H9 (cell line): ENCODE data around the gene APBB2. TPM values are rescaled to one million over a fixed set of nuclear protein-coding genes. Genes with fewer than 3 reads are reported as not detected.

Experiments
- DNase-seq: peaks from one replicate; pipeline ENCODE4 v3.0.0-alpha.2; 2017
- H2AFZ ChIP-seq: one replicate; pipeline ENCODE4 v1.6.1; 2013; ENCODE audit warnings: mild to moderate bottlenecking, low read length, control low read depth, moderate library complexity
- H2AK5ac ChIP-seq: 2 replicates; pipeline ENCODE4 v1.6.1; 2013; ENCODE audit warnings: low read length, control low read depth, mixed read lengths; ENCODE audit not compliant: insufficient read length
- H2BK120ac ChIP-seq: one replicate; pipeline ENCODE4 v1.6.1; 2013; ENCODE audit warnings: low read depth, mild to moderate bottlenecking, low read length, control low read depth, inconsistent platforms; ENCODE audit not compliant: poor library complexity, severe bottlenecking
- H2BK12ac ChIP-seq: 2 replicates; pipeline ENCODE4 v1.6.1; 2013; ENCODE audit warnings: low read length, control low read depth, mixed read lengths, low read depth; ENCODE audit not compliant: insufficient read length
- H2BK15ac ChIP-seq: 2 replicates; pipeline ENCODE4 v1.6.1; 2013; ENCODE audit warnings: low read depth, low read length, control low read depth
- H2BK20ac ChIP-seq: one replicate; pipeline ENCODE4 v1.6.1; 2013; ENCODE audit warnings: low read depth, mild to moderate bottlenecking, low read length, control low read depth, inconsistent platforms; ENCODE audit not compliant: poor library complexity, severe bottlenecking
- H2BK5ac ChIP-seq: 2 replicates; pipeline ENCODE4 v1.6.1; 2013; ENCODE audit warnings: low read length, control low read depth, mixed read lengths; ENCODE audit not compliant: insufficient read length
- H3K14ac ChIP-seq: 2 replicates; pipeline ENCODE4 v1.6.1; 2013; ENCODE audit warnings: low read length, control low read depth; ENCODE audit not compliant: insufficient read depth
- H3K18ac ChIP-seq: 2 replicates; pipeline ENCODE4 v1.6.1; 2013; ENCODE audit warnings: low read depth, mild to moderate bottlenecking, mixed read lengths, low read length, control low read depth; ENCODE audit not compliant: insufficient read length
- H3K23ac ChIP-seq: 2 replicates; pipeline ENCODE4 v1.6.1; 2013; ENCODE audit warnings: low read length, control low read depth, mixed read lengths, low read depth; ENCODE audit not compliant: insufficient read length
- H3K23me2 ChIP-seq: 2 replicates; pipeline ENCODE4 v1.6.1; 2013; ENCODE audit warnings: low read depth, mild to moderate bottlenecking, mixed read lengths, low read length, control low read depth; ENCODE audit not compliant: insufficient read length, poor library complexity, severe bottlenecking
- H3K27ac ChIP-seq: 2 replicates; pipeline ENCODE4 v1.5.1; 2013; ENCODE audit warnings: low read length, control low read depth, mixed read lengths, low read depth; ENCODE audit not compliant: insufficient read length
- H3K27me3 ChIP-seq: 2 replicates; pipeline ENCODE4 v1.6.1; 2013; ENCODE audit warnings: low read length, control low read depth, inconsistent platforms; ENCODE audit not compliant: insufficient read depth
- H3K4ac ChIP-seq: 2 replicates; pipeline ENCODE4 v1.6.1; 2013; ENCODE audit warnings: low read depth, mild to moderate bottlenecking, control low read depth, inconsistent platforms, low read length, moderate library complexity
- H3K4me1 ChIP-seq: 2 replicates; pipeline ENCODE4 v1.6.1; 2013; ENCODE audit warnings: low read length, control low read depth, inconsistent platforms; ENCODE audit not compliant: insufficient read depth
- H3K4me2 ChIP-seq: 2 replicates; pipeline ENCODE4 v1.6.1; 2013; ENCODE audit warnings: low read length, control low read depth, mixed read lengths; ENCODE audit not compliant: insufficient read length, insufficient read depth
- H3K56ac ChIP-seq: 2 replicates; pipeline ENCODE4 v1.6.1; 2013; ENCODE audit warnings: low read depth, mild to moderate bottlenecking, mixed read lengths, low read length, control low read depth; ENCODE audit not compliant: insufficient read length
- H3K79me1 ChIP-seq: 2 replicates; pipeline ENCODE4 v1.6.1; 2013; ENCODE audit warnings: low read depth, mild to moderate bottlenecking, moderate library complexity, low read length, control low read depth, inconsistent platforms; ENCODE audit not compliant: insufficient read depth, poor library complexity, severe bottlenecking
- H3K79me2 ChIP-seq: 2 replicates; pipeline ENCODE4 v1.6.1; 2013; ENCODE audit warnings: low read length, control low read depth, inconsistent platforms; ENCODE audit not compliant: insufficient read depth
- H3K9ac ChIP-seq: 2 replicates; pipeline ENCODE4 v1.6.1; 2013; ENCODE audit warnings: low read length, control low read depth, mixed read lengths; ENCODE audit not compliant: insufficient read length; ENCODE audit errors: extremely low read depth
- H3K9me3 ChIP-seq: one replicate; pipeline ENCODE4 v1.6.1; 2013; ENCODE audit warnings: low read depth, low read length, inconsistent platforms; ENCODE audit not compliant: control insufficient read depth
- H3T11ph ChIP-seq: one replicate; pipeline ENCODE4 v1.6.1; 2013; ENCODE audit warnings: mild to moderate bottlenecking, low read length, control low read depth, inconsistent platforms
- H4K20me1 ChIP-seq: one replicate; pipeline ENCODE4 v1.6.1; 2013; ENCODE audit not compliant: control insufficient read depth, insufficient read length, insufficient read depth
- H4K5ac ChIP-seq: 2 replicates; pipeline ENCODE4 v1.6.1; 2013; ENCODE audit warnings: low read depth, mild to moderate bottlenecking, mixed read lengths, low read length, control low read depth; ENCODE audit not compliant: insufficient read length
- H4K8ac ChIP-seq: replicated peaks from 2 replicates; pipeline ENCODE4 v1.6.1; 2013; ENCODE audit warnings: low read length, control low read depth, mixed read lengths, low read depth; ENCODE audit not compliant: insufficient read length
- H4K91ac ChIP-seq: 2 replicates; pipeline ENCODE4 v1.6.1; 2013; ENCODE audit warnings: low read depth, mild to moderate bottlenecking, moderate library complexity, mixed read lengths, low read length, control low read depth; ENCODE audit not compliant: insufficient read length
- H3K27ac Mint-ChIP-seq, 3 experiments: 2 replicates in 2 of 3; 3 replicates in 1 of 3; pipeline ENCODE4 v1.8.0; 2020 to 2021; ENCODE audit warnings: mixed read lengths in 3 of 3, mild to moderate bottlenecking in 1 of 3, moderate library complexity in 1 of 3
- H3K27me3 Mint-ChIP-seq: 2 replicates; pipeline ENCODE4 v1.8.0; 2021; ENCODE audit warnings: low read depth, mild to moderate bottlenecking, moderate library complexity, mixed read lengths
- H3K36me3 Mint-ChIP-seq, 3 experiments: 2 replicates in 2 of 3; 3 replicates in 1 of 3; pipeline ENCODE4 v1.8.0; 2020 to 2021; ENCODE audit warnings: low read depth in 3 of 3, mixed read lengths in 3 of 3; ENCODE audit not compliant: insufficient read depth in 1 of 3
- H3K4me1 Mint-ChIP-seq, 2 experiments: 2 replicates each; pipeline ENCODE4 v1.8.0; 2020; ENCODE audit warnings: mixed read lengths in 2 of 2
- H3K4me3 Mint-ChIP-seq, 2 experiments: 2 replicates in 1 of 2; 3 replicates in 1 of 2; pipeline ENCODE4 v1.8.0; 2020 to 2021; ENCODE audit warnings: mild to moderate bottlenecking in 2 of 2, mixed read lengths in 2 of 2, moderate library complexity in 1 of 2
- H3K9me3 Mint-ChIP-seq, 2 experiments: 2 replicates in 1 of 2; 3 replicates in 1 of 2; pipeline ENCODE4 v1.8.0; 2020; ENCODE audit warnings: mild to moderate bottlenecking in 2 of 2, mixed read lengths in 2 of 2, moderate library complexity in 1 of 2
- CTCF ChIP-seq: fragments of 200-600 bp; sonication (generic); conservative IDR thresholded peaks from 3 replicates; pipeline ENCODE4 v1.8.0; 2021; ENCODE audit warnings: antibody characterized with exemption, mild to moderate bottlenecking
- WGBS: extraction: QIAGEN DNeasy Blood & Tissue Kit; methylation state at CpG from one replicate; pipeline ENCODE4 v1.1.7; 2013; ENCODE audit warnings: missing lambda C conversion rate, low lambda C conversion rate, mixed read lengths; ENCODE audit not compliant: insufficient read length; ENCODE audit errors: extremely low coverage; 5-methylcytosine and 5-hydroxymethylcytosine counted together
- total RNA-seq: library from RNA; stranded (reverse); gene quantifications from 2 replicates; pipeline ENCODE4 v1.2.1, GENCODE V29; 2021

APBB2 gene
- total RNA-seq, 1 experiment from 2014 or later, result 39.6 TPM

- Mint-ChIP-seq H3K27me3 (no peaks in the 10 kb centered on the region), H3K9me3 (peaks cover 5 to 9% of the 10 kb centered on the region in 2 experiments; a peak in 4 of 5 replicates), H3K4me1 (peaks cover 24 to 25% of the 10 kb centered on the region in 2 experiments), H3K36me3 (peaks cover 0 to 12% (median 2%) of the 10 kb centered on the region in 3 experiments; a peak in 5 of 7 replicates), H3K27ac (no peak overlapping the region), H3K4me3 (no peak overlapping the region)
- no peaks in the 10 kb centered on the region for H3K9me3 ChIP-seq
- H3K79me1 ChIP-seq, result peaks cover 4% of the 10 kb centered on the region
- no peak overlapping the region for H4K8ac ChIP-seq
- no peak overlapping the region for H3K4me2 ChIP-seq
- no peak overlapping the region for H3K14ac ChIP-seq
- H2AK5ac ChIP-seq, result no peak overlapping the region
- H2BK120ac ChIP-seq, result no peak overlapping the region
- H3K27me3 ChIP-seq, result no peaks in the 10 kb centered on the region
- no peak overlapping the region for H3K18ac ChIP-seq
- no peak overlapping the region for H3K23ac ChIP-seq
- peaks cover 9% of the 10 kb centered on the region for H3K4me1 ChIP-seq
- no peak overlapping the region for H3T11ph ChIP-seq
- H3K79me2 ChIP-seq, result no peaks in the 10 kb centered on the region; the same call in 1 of the 2 replicates
- H4K91ac ChIP-seq, result no peak overlapping the region
- no peak overlapping the region for H4K5ac ChIP-seq
- H3K9ac ChIP-seq, result no peak overlapping the region
- no peak for DNase-seq
- H2AFZ ChIP-seq, result no peak overlapping the region
- no peak overlapping the region for H2BK15ac ChIP-seq
- no peaks in the 10 kb centered on the region for H3K23me2 ChIP-seq
- H4K20me1 ChIP-seq, result no peaks in the 10 kb centered on the region
- no CpG with 5 or more reads among the region's 4 CpGs for WGBS
- no peak overlapping the region for H3K4ac ChIP-seq
- TF ChIP-seq CTCF, result no peak
- H2BK5ac ChIP-seq, result no peak overlapping the region
- H3K56ac ChIP-seq, result no peak overlapping the region
- no peak overlapping the region for H2BK20ac ChIP-seq
- no peak overlapping the region for H3K27ac ChIP-seq
- no peak overlapping the region for H2BK12ac ChIP-seq
Measured at GRCh38 chr4:41183021-41183553, 31.3 kb downstream of the APBB2 start.
